HepG2 (cell line): ENCODE results near the gene CCDC102B.

Experiments
- AHR ChIP-seq: IDR thresholded peaks from 2 replicates; pipeline ENCODE4 v1.6.1; 2018; ENCODE audit warnings: missing genetic modification reagents, missing compliant biosample characterization
- CEBPB ChIP-seq: IDR thresholded peaks from 2 replicates; pipeline ENCODE4 v1.6.1; 2011; ENCODE audit warnings: low read depth, low read length, improper control_type of control experiment, borderline replicate concordance
- HCFC1 ChIP-seq: fragments of 150-350 bp; IDR thresholded peaks from 2 replicates; pipeline ENCODE4 v1.6.1; 2014; ENCODE audit warnings: low read depth, low read length
- POLR2AphosphoS2 ChIP-seq: IDR thresholded peaks from 2 replicates; pipeline ENCODE4 v1.6.1; 2011; ENCODE audit warnings: low read depth, low read length, improper control_type of control experiment
- SETDB1 ChIP-seq: sonication (generic); formaldehyde crosslinking; IDR thresholded peaks from 2 replicates; pipeline ENCODE4 v1.5.1; 2020; ENCODE audit warnings: missing genetic modification reagents, mild to moderate bottlenecking, borderline replicate concordance
- SRF ChIP-seq: IDR thresholded peaks from 2 replicates; pipeline ENCODE4 v1.6.1; 2011; ENCODE audit warnings: mild to moderate bottlenecking, low read depth, low read length, moderate library complexity
- ZFP90 ChIP-seq: sonication (generic); formaldehyde crosslinking; IDR thresholded peaks from 2 replicates; pipeline ENCODE4 v1.8.0; 2022; ENCODE audit warnings: missing genetic modification reagents, mild to moderate bottlenecking, inconsistent platforms, borderline replicate concordance
- ZNF513 ChIP-seq: sonication (generic); formaldehyde crosslinking; conservative IDR thresholded peaks from 2 replicates; pipeline ENCODE4 v1.5.0; 2020; ENCODE audit warnings: missing genetic modification reagents
- ZNF691 ChIP-seq: sonication (generic); formaldehyde crosslinking; IDR thresholded peaks from 2 replicates; pipeline ENCODE4 v1.4.0; 2020; ENCODE audit warnings: missing genetic modification reagents, low read depth, mild to moderate bottlenecking, borderline replicate concordance
- ZNF776 ChIP-seq: sonication (generic); formaldehyde crosslinking; IDR thresholded peaks from 2 replicates; pipeline ENCODE4 v1.4.0; 2020; ENCODE audit warnings: mild to moderate bottlenecking, missing genetic modification reagents

GRCh38 chr18:68916734-68917133, 118.9 kb downstream of the CCDC102B start:
- TF ChIP-seq AHR (CRISPR knock-in tag): no peak
- no peak for TF ChIP-seq SRF
- no peak for TF ChIP-seq SETDB1
- no peak for TF ChIP-seq ZNF776 (CRISPR knock-in tag)
- no peak for TF ChIP-seq ZNF513 (CRISPR knock-in tag)
- TF ChIP-seq ZNF691 (CRISPR knock-in tag): no peak
- no peak for TF ChIP-seq HCFC1
- TF ChIP-seq CEBPB: peak; percentile 55
- no peak for TF ChIP-seq ZFP90 (CRISPR knock-in tag)
- no peak for TF ChIP-seq POLR2AphosphoS2
